ENCODE results near the gene WDR18.
"Not testable (repeated sequence)": the region's sequence is repeated elsewhere in the genome, so short reads cannot be mapped to it uniquely, and the experiment has no call there.

WDR18 gene

GRCh38 chr19:1017115-1017905 lies 33.2 kb downstream of the WDR18 start:
- in situ Hi-C loops (cut with MboI; ENCODE audit: low sequenced_read_pairs): no loop called here

DNA sequence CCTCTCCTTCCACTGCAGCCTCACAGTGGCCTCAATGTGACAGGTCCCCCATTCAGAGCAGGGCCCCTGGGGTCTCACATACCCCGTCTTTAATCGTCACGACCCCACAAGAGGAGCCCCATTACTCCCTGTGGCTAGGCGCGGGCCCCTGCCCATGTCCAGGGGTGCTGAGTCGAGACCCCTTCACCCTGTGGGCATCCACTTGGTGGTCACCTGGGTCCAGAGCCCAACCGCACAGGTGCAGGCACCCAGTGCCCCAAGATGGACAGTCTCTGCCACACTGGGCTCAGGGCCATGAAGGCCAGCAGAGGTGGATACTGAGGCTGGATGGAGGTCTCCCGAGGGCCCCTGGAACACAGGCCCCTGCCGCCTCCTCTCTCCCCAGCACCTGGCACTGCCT lies 33.8 kb downstream of the WDR18 start:
- in situ Hi-C loops (cut with MboI; ENCODE audit: low sequenced_read_pairs): no loop called here

- in situ Hi-C loops (cut with MboI; ENCODE audit: low sequenced_read_pairs): no loop called here
Measured at GRCh38 chr19:1018393-1018792, 34.2 kb downstream of the WDR18 start.

GRCh38 chr19:1018932-1019615 lies 34.9 kb downstream of the WDR18 start:
- in situ Hi-C loops (cut with MboI; ENCODE audit: low sequenced_read_pairs): no loop called here

DNA sequence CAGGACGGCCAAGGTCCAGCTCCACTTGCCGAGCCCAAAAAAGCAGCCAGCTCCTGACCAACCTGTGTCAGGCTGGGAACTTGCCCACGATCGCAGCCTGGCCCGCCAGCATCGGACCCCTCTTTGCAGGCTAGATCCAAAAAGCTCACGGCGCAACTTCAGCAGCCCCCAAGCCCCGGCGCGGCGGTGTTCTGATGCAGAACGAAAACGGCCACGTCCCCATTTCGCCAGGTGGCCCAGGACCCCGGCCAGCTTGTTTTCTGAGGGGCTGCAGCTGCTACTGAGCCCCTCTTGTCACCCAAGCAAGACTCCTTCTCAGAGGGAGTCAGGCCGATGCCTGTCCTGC lies 35.4 kb downstream of the WDR18 start:
- in situ Hi-C loops (cut with MboI; ENCODE audit: low sequenced_read_pairs): no loop called here

DNA sequence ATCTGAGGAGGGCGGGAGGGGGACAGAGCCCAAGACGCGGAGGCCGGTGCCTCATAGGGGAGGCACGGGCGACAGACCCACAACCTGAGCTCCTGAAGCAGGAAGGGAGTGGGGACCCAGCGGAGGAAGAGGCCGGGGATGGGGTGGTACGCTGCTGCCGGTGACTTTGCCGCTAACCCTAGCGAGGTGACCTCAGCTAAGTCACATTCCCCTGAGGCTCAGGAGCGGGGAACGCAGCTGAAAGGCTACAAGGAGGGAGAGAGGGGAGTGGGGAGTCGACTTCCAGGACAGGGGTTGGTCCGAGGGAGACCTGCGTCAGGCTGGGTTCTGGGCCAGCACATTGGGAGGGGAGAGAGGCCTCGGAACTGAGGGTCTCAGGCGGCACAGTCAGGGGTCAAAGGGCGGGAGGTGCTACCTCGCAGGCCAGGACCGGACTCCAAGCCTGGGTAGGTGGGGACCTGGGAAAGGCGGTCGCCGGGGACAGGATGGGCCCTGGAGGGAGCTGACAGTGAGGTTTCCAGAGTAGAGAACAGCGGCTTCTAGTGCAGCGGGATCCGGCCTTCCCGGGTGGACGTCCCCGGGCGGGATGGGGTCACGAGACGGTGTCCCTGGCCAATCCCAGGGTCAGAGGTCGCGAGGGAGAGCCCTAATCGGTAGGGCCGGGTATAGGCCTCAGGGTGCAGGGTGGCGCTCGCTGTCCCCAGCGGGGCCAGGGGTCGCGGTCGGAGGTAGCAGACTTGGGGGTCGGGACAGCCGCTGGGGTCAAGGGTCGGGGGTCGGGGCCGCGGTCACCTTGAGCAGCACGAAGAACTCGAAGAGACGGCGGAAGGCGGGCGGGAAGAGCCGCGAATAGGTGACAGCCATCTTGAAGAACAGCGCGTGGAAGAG lies 36.1 kb downstream of the WDR18 start:
- in situ Hi-C loops (cut with MboI; ENCODE audit: low sequenced_read_pairs): no loop called here

- in situ Hi-C loops (cut with MboI; ENCODE audit: low sequenced_read_pairs): no loop called here
Measured at GRCh38 chr19:1020868-1021425, 36.8 kb downstream of the WDR18 start, which contains the start of gene TMEM259. TSS of gene TMEM259 (minus strand) at chr19:1021123. CDS start at chr19:1020996, 127 bp downstream.

DNA sequence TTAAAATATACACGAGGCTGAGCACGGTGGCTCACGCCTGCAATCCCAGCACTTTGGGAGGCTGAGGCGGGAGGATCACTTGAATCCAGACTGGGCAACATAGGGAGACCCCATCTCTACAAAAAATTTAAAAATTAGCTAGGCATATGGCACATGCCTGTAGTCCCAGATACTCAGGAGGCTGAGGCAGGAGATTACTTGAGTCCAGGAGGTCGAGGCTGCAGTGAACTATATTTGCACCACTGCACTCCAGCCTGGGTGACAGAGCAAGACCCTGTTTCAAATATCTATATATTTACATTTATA lies 39.7 kb downstream of the WDR18 start:
- in situ Hi-C loops (cut with MboI; ENCODE audit: low sequenced_read_pairs): not testable (repeated sequence)

DNA sequence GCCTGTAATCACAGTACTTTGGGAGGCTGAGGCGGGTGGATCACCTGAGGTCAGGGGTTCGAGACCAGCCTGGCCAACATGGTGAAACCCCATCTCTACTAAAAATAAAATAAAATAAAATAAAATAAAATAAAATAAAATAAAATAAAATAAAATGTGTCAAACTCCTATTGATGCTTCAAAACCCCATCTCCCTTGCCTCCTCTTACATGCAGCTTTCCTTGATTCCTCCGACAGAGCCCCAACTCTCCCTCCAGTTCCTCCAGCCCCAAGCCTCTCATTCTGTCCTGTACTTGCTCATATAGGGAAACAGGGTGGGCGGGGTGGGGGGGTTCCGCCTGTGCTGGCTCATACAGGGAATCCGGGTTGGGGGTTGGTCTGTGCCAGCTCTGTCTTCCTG lies 40.9 kb downstream of the WDR18 start:
- in situ Hi-C loops (cut with MboI; ENCODE audit: low sequenced_read_pairs): not testable (repeated sequence)

DNA sequence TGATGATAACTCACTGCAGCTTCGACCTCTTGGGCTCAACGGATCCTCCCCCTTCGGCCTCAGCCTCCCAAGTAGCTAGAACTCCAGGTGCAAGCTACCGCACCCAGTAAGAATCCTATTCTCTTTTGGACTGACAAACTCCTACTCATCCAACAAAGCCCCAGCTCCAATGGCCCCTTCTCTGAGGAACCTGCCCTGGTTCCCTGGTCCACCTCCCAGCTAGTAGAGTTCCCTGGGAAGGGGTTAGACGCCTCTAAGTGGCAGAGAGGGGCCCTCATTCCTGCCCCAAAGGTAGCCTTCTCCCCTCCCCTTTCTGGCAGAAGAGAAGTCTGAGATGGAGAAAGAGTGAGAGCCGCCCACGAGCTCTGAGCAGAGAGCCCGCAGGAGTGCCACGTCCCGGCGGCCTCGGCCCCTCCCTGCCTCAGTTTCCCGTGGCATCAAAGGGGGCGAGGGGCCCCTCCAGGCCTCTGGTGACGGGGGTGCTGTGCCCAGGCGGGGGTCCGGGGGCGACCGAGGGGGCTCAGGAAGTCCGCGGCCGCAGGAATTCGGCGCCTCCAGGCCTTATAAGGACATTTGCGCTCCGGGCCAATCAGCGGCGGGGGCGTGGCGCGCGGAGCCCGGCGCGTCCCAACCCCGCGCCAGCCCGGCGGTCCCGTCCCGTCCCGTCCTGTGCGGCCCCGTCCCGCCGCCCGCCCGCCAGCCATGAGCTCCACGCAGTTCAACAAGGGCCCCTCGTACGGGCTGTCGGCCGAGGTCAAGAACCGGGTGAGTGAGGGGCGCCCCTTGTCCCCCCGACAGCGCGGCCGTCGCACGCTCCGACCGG lies 42.0 kb downstream of the WDR18 start, which contains the start of gene CNN2:
Gene CNN2, plus strand, starts transcription at position 649 of the 823 bp plus-strand sequence. Its CDS starts 54 bp downstream, at position 703.
- in situ Hi-C loops (cut with MboI; ENCODE audit: low sequenced_read_pairs): no loop called here

GRCh38 chr19:1026783-1027649 lies 42.9 kb downstream of the WDR18 start:
- in situ Hi-C loops (cut with MboI; ENCODE audit: low sequenced_read_pairs): no loop called here

GRCh38 chr19:1027650-1028061 lies 43.5 kb downstream of the WDR18 start:
- in situ Hi-C loops (cut with MboI; ENCODE audit: low sequenced_read_pairs): no loop called here

DNA sequence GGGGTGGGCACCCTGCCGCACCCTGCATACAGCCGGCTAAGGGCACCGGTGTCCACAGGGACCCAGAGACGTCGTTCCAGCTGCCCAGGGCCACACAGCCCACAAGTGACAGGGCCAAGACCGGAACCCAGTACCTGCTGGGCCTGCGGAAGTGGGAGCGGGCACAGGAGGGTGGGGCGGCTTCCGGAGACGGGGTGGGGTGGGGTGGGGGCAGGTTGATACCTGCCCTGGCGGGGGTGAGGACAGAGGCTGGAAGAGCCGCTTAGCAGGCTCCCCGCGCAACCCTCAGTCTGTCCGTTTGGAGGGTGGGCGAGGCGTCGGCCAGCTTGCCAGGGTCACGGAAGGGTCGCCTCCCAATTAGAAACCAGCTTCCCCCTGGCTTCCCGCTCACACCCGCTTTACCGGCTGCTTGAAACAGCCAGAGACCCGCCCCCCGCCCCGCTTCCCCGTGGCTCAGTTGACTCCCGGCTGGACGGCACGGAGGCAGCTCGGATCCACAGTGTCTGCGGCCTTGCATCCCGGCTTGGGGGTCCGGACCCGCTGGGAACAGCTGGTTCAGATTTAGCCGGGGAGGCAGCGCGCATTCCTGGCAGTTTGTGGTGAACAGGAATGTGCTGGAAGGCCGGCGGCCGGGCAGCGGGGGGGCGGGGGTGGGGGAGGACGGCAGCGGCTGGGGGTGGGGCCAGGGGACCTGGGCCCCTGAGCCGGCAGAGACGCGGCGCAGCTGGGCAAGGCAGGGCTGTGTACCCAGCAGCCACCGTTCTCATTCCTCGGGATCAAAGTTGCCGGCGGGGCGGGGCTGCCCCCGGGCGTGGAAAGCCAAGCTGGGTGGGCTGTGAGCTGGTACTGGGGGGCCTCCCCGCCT lies 44.1 kb downstream of the WDR18 start:
- in situ Hi-C loops (cut with MboI; ENCODE audit: low sequenced_read_pairs): no loop called here

DNA sequence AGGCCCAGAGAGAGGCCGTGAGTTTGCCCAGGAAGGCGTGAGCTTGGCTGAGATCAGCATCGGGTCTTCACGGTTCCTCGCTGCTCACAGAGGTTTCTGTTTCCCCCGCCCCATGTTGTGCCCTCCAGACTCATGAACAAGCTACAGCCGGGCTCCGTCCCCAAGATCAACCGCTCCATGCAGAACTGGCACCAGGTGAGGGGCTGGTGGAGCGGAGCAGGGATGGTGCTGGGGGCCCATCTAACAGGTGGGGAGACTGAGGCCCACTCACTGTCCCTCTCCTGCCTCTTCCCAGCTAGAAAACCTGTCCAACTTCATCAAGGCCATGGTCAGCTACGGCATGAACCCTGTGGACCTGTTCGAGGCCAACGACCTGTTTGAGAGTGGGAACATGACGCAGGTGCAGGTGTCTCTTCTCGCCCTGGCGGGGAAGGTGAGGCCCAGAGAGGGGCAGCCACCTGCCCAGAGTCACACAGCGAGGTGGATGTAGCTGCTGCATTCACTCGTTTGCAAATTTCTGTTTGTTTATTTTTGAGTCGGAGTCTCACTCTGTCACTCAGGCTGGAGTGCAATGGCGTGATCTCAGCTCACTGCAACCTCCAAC lies 48.2 kb downstream of the WDR18 start:
- in situ Hi-C loops (cut with MboI; ENCODE audit: low sequenced_read_pairs): no loop called here

- in situ Hi-C loops (cut with MboI; ENCODE audit: low sequenced_read_pairs): no loop called here
Measured at GRCh38 chr19:1035998-1036621, 52.0 kb downstream of the WDR18 start.

GRCh38 chr19:1037621-1038064 lies 53.5 kb downstream of the WDR18 start:
- in situ Hi-C loops (cut with MboI; ENCODE audit: low sequenced_read_pairs): no loop called here

DNA sequence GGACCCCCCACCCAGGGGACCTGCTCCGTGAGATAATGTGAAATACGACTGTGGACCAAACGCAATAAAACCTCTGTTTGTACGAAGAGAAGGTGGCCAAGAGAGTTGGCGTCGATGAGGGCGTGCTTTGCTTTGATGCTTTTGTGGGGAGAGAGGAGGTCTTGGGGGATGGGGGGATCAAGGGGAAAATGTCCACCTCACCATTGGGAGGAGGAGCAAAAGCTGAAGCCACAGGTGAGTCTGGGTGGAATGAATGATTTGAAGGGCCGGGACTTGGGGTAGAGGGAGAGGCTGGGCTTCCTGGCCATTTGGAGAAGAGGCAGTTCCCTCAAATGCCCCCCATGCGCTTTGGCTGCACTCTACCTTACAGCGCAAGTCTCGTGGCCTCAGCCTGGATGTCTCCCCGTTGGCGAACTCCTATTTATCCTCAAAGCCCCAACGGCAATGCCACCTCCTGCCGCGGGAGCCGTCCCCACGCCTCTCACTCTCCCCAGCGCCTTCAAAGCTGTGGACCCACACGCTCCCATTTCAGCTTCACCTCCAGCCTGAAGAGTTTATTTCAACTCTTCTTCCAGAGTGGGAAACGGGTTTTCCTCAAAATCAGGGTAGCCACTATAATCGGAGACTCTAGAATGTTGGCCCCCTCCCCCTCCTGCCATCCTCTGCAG lies 55.0 kb downstream of the WDR18 start:
- in situ Hi-C loops (cut with MboI; ENCODE audit: low sequenced_read_pairs): no loop called here

All from HL-60/S4 treated with phorbol 12-myristate 13-acetate at 8.2 ng/mL for 4 days and 3 days (cell line).